ENCODE measurements around the gene ZNF277.

The ZNF277 gene

GRCh38 chr7:112207765-112208164, 1.3 kb downstream of the ZNF277 start:
- TF ChIP-seq TCF12 (IDR thresholded peaks at IDR 0.05; ENCODE audit: low read depth) (no peak), TEAD4 (IDR thresholded peaks at IDR 0.05) (no peak), NFIC (IDR thresholded peaks at IDR 0.05) (no peak), TAF1 (IDR thresholded peaks at IDR 0.05; ENCODE audit: low read depth) (no peak), EP300 (IDR thresholded peaks at IDR 0.05; ENCODE audit: borderline replicate concordance) (no peak), EGR1 (IDR thresholded peaks at IDR 0.05) (no peak), USF1 (IDR thresholded peaks at IDR 0.05) (no peak), CEBPB (IDR thresholded peaks at IDR 0.05) (no peak)

- no peak for TF ChIP-seq ZBTB7A (IDR thresholded peaks at IDR 0.05; ENCODE audit: low read depth)
- TF ChIP-seq EGR1 (IDR thresholded peaks at IDR 0.05): no peak
- TF ChIP-seq TCF12 (IDR thresholded peaks at IDR 0.05; ENCODE audit: low read depth): no peak
- no peak for TF ChIP-seq CEBPB (IDR thresholded peaks at IDR 0.05)
- no peak for TF ChIP-seq FOXM1 (IDR thresholded peaks at IDR 0.05; ENCODE audit: borderline replicate concordance, low read depth)
- no peak for TF ChIP-seq USF1 (IDR thresholded peaks at IDR 0.05)
- no peak for TF ChIP-seq NFIC (IDR thresholded peaks at IDR 0.05)
- TF ChIP-seq TEAD4 (IDR thresholded peaks at IDR 0.05): no peak
- no peak for TF ChIP-seq CREB1 (IDR thresholded peaks at IDR 0.05; ENCODE audit: low read depth)
- TF ChIP-seq EP300 (IDR thresholded peaks at IDR 0.05; ENCODE audit: borderline replicate concordance): no peak
- TF ChIP-seq MAX (IDR thresholded peaks at IDR 0.05): no peak
- no peak for TF ChIP-seq REST (IDR thresholded peaks at IDR 0.05; ENCODE audit: low read depth)
- TF ChIP-seq RAD21 (IDR thresholded peaks at IDR 0.05; ENCODE audit: low read depth): no peak
- no peak for TF ChIP-seq TAF1 (IDR thresholded peaks at IDR 0.05; ENCODE audit: low read depth)
- no peak for TF ChIP-seq YY1 (IDR thresholded peaks at IDR 0.05; ENCODE audit: low read depth)
Measured at GRCh38 chr7:112211348-112211907, 4.9 kb downstream of the ZNF277 start.

- TF ChIP-seq REST (IDR thresholded peaks at IDR 0.05; ENCODE audit: low read depth): no peak
- no peak for TF ChIP-seq TAF1 (IDR thresholded peaks at IDR 0.05; ENCODE audit: low read depth)
- TF ChIP-seq CEBPB (IDR thresholded peaks at IDR 0.05): no peak
- TF ChIP-seq YY1 (IDR thresholded peaks at IDR 0.05; ENCODE audit: low read depth): no peak
- no peak for TF ChIP-seq EGR1 (IDR thresholded peaks at IDR 0.05)
- no peak for TF ChIP-seq TEAD4 (IDR thresholded peaks at IDR 0.05)
- TF ChIP-seq CREB1 (IDR thresholded peaks at IDR 0.05; ENCODE audit: low read depth): no peak
- TF ChIP-seq FOXM1 (IDR thresholded peaks at IDR 0.05; ENCODE audit: borderline replicate concordance, low read depth): no peak
- no peak for TF ChIP-seq TCF12 (IDR thresholded peaks at IDR 0.05; ENCODE audit: low read depth)
- no peak for TF ChIP-seq MAX (IDR thresholded peaks at IDR 0.05)
- TF ChIP-seq ZBTB7A (IDR thresholded peaks at IDR 0.05; ENCODE audit: low read depth): no peak
- no peak for TF ChIP-seq RAD21 (IDR thresholded peaks at IDR 0.05; ENCODE audit: low read depth)
- no peak for TF ChIP-seq USF1 (IDR thresholded peaks at IDR 0.05)
- TF ChIP-seq EP300 (IDR thresholded peaks at IDR 0.05; ENCODE audit: borderline replicate concordance): no peak
- no peak for TF ChIP-seq NFIC (IDR thresholded peaks at IDR 0.05)
Measured at GRCh38 chr7:112212571-112212970, 6.1 kb downstream of the ZNF277 start.

- no peak for TF ChIP-seq CREB1 (IDR thresholded peaks at IDR 0.05; ENCODE audit: low read depth)
- no peak for TF ChIP-seq EP300 (IDR thresholded peaks at IDR 0.05; ENCODE audit: borderline replicate concordance)
- TF ChIP-seq TCF12 (IDR thresholded peaks at IDR 0.05; ENCODE audit: low read depth): no peak
- no peak for TF ChIP-seq TEAD4 (IDR thresholded peaks at IDR 0.05)
- TF ChIP-seq TAF1 (IDR thresholded peaks at IDR 0.05; ENCODE audit: low read depth): no peak
- no peak for TF ChIP-seq USF1 (IDR thresholded peaks at IDR 0.05)
- TF ChIP-seq MAX (IDR thresholded peaks at IDR 0.05): no peak
- TF ChIP-seq FOXM1 (IDR thresholded peaks at IDR 0.05; ENCODE audit: borderline replicate concordance, low read depth): no peak
- no peak for TF ChIP-seq REST (IDR thresholded peaks at IDR 0.05; ENCODE audit: low read depth)
- TF ChIP-seq RAD21 (IDR thresholded peaks at IDR 0.05; ENCODE audit: low read depth): no peak
- no peak for TF ChIP-seq YY1 (IDR thresholded peaks at IDR 0.05; ENCODE audit: low read depth)
- TF ChIP-seq NFIC (IDR thresholded peaks at IDR 0.05): no peak
- TF ChIP-seq ZBTB7A (IDR thresholded peaks at IDR 0.05; ENCODE audit: low read depth): no peak
- TF ChIP-seq EGR1 (IDR thresholded peaks at IDR 0.05): no peak
- no peak for TF ChIP-seq CEBPB (IDR thresholded peaks at IDR 0.05)
Measured at GRCh38 chr7:112213735-112214134, 7.2 kb downstream of the ZNF277 start.
